ENCODE data around the gene PIR. TPM values are rescaled to one million over a fixed set of nuclear protein-coding genes. Genes with fewer than 3 reads are reported as not detected.
A peak's percentile ranks its signal among the peaks of the same experiment; 100 is the strongest.

The PIR gene
- total and polyA plus RNA-seq, 2 donors (not counting 3 experiments of a cell fraction or from before 2014, with no cell fraction given), result 89.0 to 108 TPM

- Histone ChIP-seq H3K36me3 (ENCODE audit: control insufficient read depth in 2 of 2, extremely low read depth in 1 of 2, insufficient read depth in 2 of 2, low read length in 2 of 2) (peaks cover 3 to 6% of the 10 kb centered on the region in 2 experiments), H3K4me2 (ENCODE audit: insufficient read depth, low read length) (no peak overlapping the region), H3K9ac (replicated peaks; ENCODE audit: extremely low read depth, insufficient read depth, low read length) (no peak overlapping the region), H3K27ac (ENCODE audit: insufficient read depth, low read depth, low read length) (no peak overlapping the region), H3K27me3 (ENCODE audit: control insufficient read depth in 2 of 2, insufficient read depth in 2 of 2, low read length in 2 of 2) (no peaks in the 10 kb centered on the region), H3K4me1 (ENCODE audit: control insufficient read depth, extremely low read depth, insufficient read depth, low read length) (peaks cover 19% of the 10 kb centered on the region), H2AFZ (ENCODE audit: low read depth, low read length) (no peak overlapping the region), H4K20me1 (replicated peaks; ENCODE audit: control insufficient read depth, extremely low read depth, insufficient read depth, low read length) (no peaks in the 10 kb centered on the region), H3K9me1 (replicated peaks; ENCODE audit: control insufficient read depth, extremely low read depth, insufficient read depth, low read length) (no peaks in the 10 kb centered on the region), H3K4me3 (replicated peaks in 1 of 3; ENCODE audit: insufficient read depth in 1 of 3, low read depth in 1 of 3, low read length in 3 of 3) (no peak overlapping the region), H3K9me3 (replicated peaks; ENCODE audit: control insufficient read depth, insufficient read depth, low read length) (no peaks in the 10 kb centered on the region), H3K79me2 (ENCODE audit: control insufficient read depth, insufficient read depth, low read length) (peaks cover 41% of the 10 kb centered on the region)
- DNase-seq (ENCODE audit: low read depth, low spot score) (peak; percentile 67), FAIRE-seq (peak; percentile 94)
- intact Hi-C loops (cut with micrococcal nuclease), result loop anchor here (1.0 to 5.0 kb wide), 4 partner anchors 94 to 204 kb away; no protein-coding TSS in a partner anchor
- BruUV-seq (replicated peaks), result no TSS peak
- ChIA-PET CTCF (interaction anchor here (0.7 to 1.3 kb wide), 4 partner anchors 10 to 94 kb away, joined by 3 to 16 read pairs (median 3); no protein-coding TSS in a partner anchor), POLR2A (no interaction called here)
- TF ChIP-seq POLR2AphosphoS5 (IDR thresholded peaks at IDR 0.05; ENCODE audit: insufficient read depth, low read depth, low read length) (no peak), GATA2 (IDR thresholded peaks at IDR 0.05; ENCODE audit: insufficient read depth, insufficient read length, low read depth, low read length) (no peak), MAX (IDR thresholded peaks at IDR 0.05; ENCODE audit: insufficient read depth, insufficient read length) (no peak), EZH2 (IDR thresholded peaks at IDR 0.05; ENCODE audit: borderline replicate concordance, low read depth, low read length, severe bottlenecking) (no peak), MYC (IDR thresholded peaks at IDR 0.05; ENCODE audit: low read depth, low read length) (no peak), FOS (IDR thresholded peaks at IDR 0.05; ENCODE audit: borderline replicate concordance, insufficient read depth, low read length) (peak; percentile 61), CTCF (IDR thresholded peaks at IDR 0.05; ENCODE audit: extremely low read depth in 1 of 2, insufficient read depth in 1 of 2, low read depth in 1 of 2, low read length in 2 of 2) (peak; percentile 62 to 70), JUN (IDR thresholded peaks at IDR 0.05; ENCODE audit: borderline replicate concordance, insufficient read depth, insufficient read length, low read depth) (no peak), POLR2A (IDR thresholded peaks at IDR 0.05; ENCODE audit: low read depth, low read length) (no peak)
- dilution Hi-C loops (cut with MboI; ENCODE audit: extremely low pct_ligation_motif_present, low sequenced_read_pairs), result no loop called here
These were observed 22.1 kb downstream of the PIR start for GRCh38 chrX:15471028-15471427.
